HG03565 (cell line): ENCODE results near the gene NECTIN1.

Source experiments
- ATAC-seq: cut with Tn5 transposase; IDR thresholded peaks from one replicate; pipeline ENCODE4 v1.9.1; 2021; ENCODE audit warnings: mild to moderate bottlenecking, moderate library complexity; ENCODE audit not compliant: unreplicated experiment

Gene NECTIN1

DNA sequence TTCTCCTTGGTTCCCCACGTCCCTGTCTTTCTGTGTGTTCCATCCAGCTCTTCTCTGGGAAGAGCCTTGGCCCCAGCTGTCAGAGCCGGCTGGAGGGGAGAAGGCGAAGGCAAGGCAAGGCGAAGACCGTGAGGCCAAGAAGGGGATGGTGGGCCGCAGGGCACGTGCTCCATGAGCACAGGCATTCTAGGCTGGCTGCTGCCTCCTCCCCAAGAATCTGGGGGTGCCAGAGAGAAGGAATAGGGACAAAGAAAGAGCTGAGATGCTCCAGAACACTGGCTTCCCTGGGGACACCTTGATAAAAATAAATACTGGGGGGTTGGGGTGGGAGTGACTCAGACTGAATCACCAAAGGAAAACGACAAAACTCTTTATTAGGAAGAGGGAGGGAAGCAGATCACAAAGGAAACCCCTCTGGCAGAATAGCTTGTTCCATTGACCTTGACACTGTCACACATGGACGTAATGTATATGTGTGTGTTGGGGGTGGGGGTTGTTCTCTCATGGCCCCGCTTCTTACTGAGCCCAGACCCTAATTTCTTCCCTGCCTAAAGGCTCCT, 52.5 kb downstream of the NECTIN1 start:
- no peak for ATAC-seq

DNA sequence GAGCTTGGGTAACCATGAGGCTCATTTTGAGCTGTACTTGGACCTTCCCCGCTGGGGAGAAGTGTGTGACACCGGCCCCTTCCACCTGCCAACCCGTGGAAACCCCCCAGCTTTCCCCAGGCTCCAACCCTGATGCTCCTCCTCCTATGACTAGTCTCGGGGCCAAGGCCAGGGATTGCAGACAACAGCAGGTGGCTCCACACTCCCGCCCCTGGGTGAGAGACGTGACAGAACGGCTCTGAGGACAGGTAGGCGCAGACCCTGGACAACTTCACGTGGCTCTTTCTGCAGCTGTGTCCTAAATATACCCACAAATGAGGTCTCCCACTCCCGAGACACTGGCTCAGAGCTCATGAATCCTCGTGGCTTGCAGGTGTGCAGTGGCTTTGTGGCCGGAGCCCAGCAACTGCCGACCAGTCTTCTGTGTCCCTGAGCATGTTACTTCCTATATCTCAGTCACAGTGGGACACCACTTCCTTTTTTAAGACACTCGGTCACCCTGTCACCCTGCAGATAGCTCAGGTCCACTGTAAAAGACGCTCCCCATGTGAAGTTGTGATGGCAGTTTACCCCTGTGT, 55.2 kb downstream of the NECTIN1 start:
- peak; percentile 87 for ATAC-seq

DNA sequence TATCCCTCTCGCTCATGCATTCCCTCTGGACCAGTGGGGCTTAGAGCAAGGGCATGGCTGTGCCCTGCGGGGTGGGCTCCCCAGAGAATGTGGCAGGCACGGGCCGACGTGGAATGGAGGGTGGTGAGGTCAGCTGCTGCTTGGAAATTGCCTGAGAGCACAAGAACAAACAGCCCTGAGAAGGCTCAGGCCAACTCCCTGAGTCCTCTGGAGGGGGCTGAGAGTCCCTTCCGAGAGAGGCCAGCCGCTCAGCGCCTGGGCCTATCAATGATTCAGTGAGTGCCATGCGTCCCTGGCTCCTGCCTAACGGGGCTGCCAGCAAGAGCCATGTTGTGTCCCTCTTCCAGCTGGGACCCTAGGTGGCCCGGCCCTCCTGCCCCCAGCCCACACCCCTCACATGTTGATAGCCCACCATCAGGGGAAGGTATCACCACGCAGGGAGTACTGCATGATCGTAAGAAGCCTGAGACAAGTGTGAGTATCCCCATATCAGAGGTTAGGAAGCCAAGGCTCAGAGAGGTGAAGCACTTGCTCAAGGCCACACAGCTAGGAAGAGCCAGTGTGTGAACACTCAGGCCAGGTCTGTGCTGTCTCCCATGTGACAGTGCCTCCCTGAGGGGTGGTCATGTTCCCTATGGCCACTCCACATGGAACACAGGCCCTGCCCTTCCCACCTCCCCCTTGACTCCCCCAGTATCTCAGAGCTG, 55.8 kb downstream of the NECTIN1 start:
- no peak for ATAC-seq

DNA sequence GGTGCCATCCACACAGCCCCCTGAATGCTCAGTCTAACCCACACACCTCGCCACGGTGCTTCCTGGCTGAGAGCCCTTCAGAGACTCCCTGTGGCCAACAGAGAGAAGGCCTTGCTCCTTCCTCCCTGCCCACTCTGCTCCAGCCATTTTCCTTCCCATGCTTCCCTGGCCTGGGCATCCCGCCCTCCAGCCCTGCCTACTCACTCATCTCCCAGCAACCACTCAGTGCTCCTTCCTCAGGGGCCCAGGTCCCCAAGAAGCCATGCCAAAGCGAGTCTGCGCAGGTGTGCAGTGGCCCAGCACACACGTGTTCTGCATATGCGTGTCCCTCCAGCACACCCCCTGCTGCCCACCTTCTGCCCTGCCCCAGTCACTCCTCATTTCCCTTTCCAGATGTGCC, 56.4 kb downstream of the NECTIN1 start:
- ATAC-seq: no peak

DNA sequence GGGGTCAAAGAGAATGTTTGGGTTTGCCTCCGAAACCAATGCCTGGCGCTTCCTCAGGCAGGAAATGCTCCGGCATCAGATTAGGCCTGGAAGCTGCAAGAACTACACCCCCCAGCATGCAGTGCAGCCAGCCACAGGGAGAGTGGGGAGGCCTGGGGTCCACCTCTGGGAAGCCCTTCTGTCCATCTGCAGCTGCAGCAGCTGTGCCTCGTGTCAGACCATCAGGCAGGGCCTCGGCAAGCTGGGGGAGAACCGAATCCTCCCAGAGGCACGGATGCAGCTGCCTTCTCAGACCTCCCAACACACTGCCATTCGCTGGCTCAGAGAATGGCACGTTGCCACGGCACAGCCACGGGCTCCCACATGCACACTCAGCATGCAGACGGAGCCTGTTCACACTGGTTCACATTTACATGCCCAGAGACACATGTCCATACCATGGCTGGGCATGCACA, 57.4 kb downstream of the NECTIN1 start:
- ATAC-seq: no peak

DNA sequence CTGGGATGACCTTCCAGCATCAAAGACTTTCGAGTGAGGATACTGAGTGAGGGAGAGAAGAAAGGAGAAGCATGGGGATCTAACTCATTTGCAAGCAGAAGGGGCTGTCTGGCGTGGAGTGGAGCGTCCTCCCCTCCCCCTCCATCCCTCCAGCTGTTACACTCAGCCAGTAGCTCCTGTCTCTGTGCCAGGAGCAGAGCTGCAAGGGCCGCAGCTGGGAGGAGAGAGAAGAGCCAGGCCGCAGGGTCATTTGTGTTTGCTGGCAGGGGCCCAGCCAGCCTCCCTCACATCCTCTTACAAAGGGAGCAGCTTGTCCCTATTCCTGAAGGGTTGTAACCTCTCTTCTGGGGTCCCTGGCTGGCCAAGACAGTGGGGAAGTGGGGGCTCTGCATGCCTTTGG, 57.9 kb downstream of the NECTIN1 start:
- ATAC-seq: no peak

DNA sequence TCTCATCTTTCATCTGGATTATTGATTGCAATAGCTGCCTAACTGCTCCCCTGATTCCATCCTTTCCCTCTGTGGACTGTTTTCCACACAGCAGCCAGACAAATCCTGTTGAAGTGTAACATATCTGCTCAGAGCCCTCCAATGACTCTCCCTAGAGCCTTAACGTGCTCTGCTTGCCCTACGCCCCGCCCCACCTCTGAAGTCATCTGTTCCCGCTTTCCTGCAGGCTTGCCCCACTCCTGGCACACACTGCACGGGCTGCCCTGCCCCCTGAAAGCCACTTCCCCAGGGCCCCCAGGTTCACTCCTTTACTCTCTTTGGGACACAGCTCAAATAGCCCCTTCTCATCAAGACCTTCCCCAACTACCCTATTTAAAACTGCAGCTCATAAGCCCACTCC, 59.5 kb downstream of the NECTIN1 start:
- ATAC-seq: no peak

DNA sequence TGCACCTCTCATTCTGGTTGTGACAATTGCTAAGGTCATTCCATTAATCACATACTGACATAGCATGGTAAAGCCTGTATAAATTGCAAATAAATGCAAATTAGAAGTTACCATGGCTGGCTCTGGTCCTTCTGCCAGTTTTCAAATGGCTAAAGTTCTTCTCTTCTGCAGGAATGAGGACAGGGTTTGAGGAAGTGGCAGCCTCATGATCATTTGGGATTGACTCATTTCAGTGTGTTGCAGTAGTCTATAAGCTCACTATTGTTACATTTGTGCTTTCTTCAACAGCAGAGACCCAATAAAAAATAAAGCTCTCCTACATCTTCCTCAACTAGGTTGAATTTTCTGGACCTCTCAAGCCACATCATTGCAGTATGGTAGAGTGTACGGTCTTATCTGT, 60.3 kb downstream of the NECTIN1 start:
- ATAC-seq: no peak

DNA sequence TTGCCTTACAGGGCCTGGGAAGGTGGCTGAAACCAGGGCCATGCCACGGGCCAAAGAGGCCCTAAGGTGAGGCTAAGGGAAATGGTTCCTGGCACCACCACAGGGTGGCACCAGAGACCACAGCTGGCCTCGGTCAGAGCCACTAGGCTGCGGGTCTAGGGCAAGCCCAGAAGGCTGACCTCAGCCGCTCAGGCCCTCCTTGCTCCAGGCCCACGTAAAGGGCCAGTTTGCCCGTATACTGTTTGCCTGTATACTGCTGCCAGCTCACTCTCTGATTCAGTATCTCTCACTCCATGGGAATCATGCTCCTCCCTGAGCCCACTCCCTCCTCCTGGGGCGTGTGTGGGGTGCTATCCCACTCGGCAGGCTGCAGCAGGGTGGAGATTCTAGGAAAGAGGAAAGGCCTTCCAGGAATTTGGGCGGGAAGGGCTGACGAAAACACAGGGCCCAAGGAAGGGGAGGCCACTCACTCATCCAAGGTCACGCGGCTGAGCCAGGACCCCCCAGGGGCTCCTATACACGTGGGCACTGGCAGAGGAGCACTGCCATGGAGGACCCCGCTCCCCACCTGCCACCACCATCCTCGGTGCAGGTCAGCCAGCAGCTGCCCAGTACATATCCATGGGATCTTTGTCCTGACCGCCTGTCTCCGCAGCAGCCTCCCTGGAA, 62.4 kb downstream of the NECTIN1 start:
- ATAC-seq: peak; percentile 63

DNA sequence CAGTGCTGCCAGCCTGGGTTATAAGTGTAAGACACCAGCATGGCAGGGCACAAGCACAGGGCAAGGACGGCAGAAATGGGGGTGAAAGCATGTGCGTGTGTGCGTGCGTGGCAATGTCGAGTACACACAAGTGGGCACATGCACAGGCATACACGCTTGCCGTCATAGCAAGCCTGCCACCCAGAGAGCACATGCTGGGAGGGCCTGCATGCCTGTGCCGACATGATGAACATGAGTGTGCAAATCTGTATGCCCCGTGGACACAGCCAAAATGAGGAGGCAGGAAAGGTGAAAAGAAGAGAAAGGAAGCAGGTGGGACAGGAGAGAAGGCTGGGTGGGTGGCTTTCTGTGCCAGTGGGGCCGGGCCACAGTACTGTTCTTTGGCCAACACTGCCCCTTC, 62.9 kb downstream of the NECTIN1 start:
- no peak for ATAC-seq

DNA sequence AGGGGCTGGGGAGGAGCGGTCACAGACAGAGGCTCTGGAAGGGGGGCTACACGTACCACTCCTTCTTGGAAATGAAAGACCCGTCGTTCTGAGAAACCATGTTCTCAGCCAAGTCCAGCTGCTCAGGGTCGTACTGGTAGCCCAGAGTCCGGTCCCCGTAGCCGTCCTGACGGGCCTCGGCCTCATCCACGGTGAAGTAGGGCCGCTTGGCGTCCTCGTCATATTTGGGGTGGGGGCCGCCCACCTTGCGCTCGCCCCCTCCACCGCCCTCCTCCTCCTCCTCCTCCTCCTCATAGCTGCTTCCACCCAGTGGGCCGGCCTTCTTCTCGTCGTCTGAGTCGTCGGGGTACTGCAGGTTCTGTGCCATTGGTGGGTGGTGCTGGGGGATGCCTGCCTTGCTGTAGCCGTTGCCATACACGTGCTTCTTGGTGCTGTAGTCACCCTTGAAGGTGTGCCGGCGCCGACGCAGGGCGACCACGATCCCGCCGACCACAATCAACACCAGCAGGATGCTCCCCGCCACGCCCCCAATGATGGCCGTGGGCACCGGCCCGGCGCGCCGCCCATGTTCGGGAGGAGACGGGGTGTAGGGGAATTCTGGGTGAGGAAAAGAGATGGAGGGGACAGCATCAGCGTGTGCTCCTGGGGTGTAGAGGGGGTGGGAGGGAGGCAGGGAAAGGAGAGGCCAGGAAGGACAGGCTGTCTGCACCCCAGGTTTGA, 64.1 kb downstream of the NECTIN1 start:
- no peak for ATAC-seq

DNA sequence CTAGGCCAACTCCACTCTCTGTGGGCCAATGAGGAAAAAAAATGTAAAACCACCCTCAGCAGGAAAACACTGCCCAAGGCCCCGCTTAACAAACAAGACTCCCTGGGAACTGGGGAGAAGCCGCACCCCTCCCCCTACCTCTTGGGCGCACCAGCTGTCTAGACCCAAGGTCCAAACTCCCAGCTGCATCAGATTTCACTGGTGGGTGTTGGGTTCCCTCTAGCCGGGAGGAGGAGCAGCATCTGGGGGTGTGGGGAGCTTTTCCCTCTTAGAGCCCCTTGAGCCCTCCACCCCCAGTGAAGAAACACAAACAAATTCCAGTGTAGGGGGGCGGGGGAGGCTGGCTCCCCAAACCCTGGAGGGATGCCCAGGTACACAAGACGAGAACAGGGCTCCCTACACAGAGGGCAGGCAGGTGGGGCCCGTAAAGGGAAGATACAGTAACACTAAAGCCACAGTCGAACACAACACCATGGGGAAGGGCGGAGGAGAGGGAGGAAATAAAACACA, 64.9 kb downstream of the NECTIN1 start:
- ATAC-seq: no peak

DNA sequence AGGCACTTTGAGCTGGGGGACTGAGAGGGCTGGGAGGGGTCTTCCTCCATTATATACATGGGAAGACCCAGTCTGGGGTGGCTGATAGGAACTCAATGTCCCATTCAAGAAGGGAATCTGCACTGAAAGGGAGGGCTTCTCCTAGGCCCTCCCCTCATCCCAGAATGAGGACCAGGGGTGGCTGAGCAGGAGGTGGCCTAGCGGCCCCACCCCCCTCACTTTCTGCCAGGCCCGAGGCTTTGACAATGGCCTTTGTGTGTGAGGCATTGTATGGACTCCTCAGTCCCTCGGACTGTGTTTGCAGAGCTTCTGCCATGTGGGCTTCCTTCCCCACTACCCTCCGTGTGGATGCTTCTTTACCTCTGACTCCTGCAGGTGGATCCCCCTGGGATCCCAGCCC, 65.7 kb downstream of the NECTIN1 start:
- no peak for ATAC-seq

DNA sequence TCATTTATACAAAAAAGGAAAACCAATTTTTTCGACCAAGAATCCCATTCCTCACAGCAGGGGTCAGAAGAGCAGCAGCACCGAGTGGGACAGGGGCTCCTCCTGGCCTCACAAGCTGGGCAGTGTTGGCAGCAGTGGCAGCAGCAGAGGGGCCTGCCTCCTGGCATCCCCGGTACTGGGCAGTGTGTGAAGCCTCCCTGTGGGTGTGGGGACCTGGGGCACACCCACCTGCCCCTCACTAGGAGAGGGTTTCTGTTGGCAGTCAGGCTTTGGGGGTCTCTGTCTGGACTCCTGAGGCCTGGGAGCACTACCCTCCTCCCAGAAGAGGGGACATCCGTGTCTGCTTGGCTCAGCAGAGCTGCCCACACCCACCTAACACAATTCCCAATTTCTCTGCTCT, 67.8 kb downstream of the NECTIN1 start:
- no peak for ATAC-seq

DNA sequence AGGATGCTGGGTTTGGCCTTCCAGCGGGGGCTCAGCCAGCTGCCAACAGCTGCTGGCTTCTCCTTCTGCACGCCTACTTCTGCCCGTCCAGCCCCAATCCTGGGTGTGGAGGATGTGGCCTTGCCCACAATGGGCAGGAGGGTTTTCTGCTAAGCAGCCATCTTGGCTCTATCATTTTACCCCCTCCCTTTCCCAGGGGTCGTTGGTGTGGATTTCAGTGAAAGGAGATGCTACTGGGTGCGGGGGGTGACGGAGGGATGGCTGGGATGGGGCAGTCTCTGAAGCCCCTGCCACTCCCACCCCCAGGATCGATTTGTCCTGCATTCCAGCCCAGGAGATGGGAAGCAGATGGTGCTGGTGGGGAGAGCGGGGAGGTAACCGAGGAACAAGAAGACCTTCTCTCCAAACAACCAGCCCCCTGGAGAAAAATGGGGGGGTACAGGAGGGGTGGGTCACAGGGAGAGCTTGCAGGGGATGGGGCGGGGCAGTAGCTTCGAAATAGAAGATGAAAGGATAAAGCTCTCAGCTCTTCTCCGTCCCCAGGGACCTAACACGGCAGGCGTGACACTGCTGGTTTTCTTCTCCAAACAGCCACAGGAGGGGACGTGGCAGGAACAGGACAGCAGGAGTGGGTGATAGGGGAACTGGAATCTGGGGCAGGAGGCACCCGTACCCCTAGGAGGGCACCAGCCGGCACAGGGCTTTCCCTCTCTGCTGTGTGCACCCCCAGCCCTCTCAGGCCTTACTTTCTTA, 68.9 kb downstream of the NECTIN1 start:
- ATAC-seq: no peak

DNA sequence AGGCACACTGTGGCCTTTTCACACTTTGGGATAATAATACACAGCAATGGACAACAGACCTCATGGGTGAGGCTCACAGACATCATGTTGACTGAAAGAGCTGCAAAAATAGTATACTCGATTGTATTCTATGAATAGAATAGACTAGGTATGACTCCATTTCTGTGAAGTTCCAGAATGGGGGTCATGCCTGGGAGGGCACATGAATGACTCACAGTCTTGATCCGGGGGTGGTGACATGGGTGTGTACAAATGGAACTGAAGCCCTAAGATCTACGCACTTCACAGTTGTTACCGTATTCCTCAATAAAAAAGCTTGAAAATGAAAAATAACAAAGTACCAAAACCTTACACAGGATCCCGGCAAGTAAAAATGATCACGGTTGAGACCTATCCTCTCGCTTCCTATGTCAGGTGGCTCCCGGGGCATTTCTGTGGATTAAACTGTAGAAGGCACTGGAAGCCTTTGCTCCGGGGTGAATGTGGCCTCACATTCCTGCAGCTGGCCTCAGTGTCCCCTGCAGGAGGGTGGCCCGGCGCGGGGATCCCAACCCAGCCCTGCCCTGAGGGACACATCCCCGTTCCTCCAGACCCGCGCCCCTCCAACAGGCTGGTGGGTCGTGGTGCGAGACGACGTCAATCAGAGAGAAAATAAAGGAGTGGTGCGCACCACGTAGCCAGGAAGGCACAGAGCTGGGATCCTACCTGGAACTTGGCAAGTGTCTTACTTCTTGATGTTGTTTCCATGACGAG, 75.9 kb downstream of the NECTIN1 start:
- ATAC-seq: no peak

DNA sequence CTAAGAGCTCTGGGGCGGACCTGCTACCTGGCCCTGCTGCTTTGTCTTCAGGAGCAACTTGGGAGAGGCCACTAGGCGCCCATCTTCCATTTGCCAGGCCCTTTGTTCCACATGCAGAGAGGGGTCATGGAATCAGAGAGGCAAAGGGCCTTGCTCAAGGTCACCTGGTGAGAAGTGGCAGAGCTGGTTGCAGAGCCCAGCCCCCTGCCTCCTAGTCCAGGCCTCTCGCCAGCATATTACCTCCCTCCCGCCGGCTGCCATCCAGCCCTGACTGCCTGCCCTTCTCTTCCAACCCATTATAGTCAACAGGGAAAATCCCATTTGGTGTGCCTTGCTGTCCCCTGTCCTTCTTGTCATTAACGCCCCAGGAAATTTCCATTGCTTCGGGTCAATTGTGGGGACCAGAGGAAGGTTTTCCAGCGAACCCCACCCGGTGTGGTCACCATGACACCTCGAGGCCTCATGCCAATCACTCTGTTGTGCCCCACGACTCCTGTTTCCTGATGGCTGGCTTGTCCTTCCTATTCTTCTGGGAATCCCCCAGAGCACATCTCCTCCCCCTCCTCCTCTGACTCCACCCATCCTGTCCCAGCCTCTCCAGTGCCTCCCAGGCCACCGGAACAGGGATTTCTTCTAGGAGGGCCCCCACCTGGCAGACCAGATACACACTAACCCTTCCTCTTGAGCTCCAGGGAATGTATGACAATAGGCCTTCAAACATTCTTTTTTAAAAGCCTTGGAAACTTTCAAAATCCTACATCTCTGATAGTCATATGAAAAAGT, 77.0 kb downstream of the NECTIN1 start:
- no peak for ATAC-seq

DNA sequence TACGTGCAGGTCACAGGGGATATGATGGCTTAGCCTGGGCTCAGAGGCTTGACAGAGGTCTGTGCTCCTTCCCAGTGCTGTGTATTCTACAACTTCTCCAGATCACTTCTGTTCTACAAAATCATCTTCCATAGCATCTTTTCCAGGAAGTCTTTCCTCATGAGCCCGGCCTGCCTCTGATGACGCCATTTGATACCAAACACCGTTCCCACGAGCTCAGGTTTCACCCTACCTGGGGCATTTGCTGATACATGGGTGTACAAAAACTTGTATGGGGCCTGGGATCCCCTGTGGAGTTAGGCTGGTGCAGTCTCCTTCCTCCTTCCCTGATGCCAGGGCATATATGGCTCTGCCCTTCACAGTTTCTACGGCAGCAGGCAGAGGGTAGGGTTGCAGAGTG, 78.7 kb downstream of the NECTIN1 start:
- no peak for ATAC-seq

DNA sequence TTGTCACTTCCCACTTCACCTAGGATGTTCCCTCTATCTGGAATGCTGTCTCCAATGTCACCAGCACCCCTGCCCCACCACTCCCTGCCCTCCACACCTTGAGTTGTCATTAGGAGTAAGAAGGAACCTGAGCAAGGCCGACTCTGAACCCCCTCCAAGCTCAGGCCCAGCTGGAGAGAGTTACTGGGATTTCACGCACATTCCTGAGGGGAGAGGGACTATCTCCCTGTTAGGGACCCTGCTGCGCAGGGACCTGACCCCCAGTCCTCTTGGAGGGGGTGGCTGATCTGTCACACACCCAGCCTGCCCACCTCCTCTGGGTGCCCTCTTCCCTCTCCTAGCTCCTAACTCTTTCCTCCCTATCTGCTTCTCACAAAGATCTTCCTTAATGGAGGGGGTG, 81.7 kb downstream of the NECTIN1 start:
- ATAC-seq: no peak
